ENCODE measurements around the gene PLPP1.
"Not testable (repeated sequence)": the region's sequence is repeated elsewhere in the genome, so short reads cannot be mapped to it uniquely, and the experiment has no call there.

Gene PLPP1

DNA sequence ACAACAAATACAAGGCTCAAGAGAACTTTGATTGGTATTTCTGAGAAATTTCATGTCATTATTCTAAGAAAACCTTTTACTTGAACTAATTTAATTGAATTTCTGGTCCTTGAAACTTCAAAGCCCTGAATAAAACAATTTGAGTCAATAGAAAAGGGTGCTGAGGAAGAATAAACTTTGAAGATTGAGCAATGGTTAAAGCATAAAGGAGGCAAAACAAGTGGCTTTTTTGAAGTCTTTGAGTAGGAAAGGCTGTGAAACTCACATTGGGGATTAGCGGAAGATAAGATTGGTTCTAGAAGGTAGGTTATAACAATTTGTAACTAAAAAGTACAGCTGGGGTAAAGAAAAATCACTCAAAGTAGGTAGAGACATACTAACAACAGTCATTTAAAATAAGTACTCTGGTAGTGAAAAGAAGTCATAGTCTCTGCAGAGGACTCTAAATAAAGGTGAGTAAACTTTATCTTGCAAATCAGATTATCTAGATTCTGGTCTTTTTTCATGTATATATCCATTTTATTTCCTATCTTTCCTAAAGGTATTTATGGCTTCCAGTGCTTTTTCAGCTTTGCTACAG lies 6.4 kb upstream of the PLPP1 start:
- DNase-seq, result no peak

DNA sequence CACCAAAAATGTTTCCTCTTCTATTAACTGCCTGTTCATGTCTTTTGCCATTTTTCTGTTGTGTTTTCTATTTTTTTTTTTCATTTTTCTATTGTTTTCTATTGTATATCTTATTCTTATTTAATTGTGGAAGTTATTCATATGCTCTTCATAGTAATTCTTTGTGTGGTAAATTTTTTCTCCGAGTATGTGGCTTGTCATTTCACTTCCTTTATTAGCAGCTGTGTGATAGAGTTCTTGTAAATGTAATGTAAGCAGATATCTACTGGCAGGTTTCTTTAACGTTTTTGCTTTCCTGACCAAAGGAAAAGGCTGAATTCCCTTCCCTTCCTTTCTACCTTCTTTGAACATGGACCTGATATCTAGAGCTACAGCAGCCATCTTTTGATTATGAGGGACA lies 5.8 kb upstream of the PLPP1 start:
- no peak for DNase-seq

DNA sequence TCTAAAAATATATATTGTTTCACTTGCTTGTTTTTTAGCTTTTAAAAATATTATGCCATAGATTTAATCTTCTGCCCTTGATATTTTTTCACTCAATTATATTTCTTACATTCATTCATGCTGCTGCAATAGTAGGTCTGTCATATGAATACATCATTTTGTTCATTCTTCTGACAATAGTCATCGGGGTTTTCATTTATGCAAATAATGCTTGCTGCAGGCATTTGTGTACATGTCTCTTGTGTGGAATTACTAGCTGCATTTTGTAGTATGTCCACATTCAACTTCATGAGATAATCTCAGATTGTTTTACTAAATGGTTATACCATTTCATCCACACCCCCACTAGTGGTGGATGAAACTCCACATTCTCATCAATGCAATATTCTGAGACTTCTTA lies 5.3 kb upstream of the PLPP1 start:
- DNase-seq, result no peak

DNA sequence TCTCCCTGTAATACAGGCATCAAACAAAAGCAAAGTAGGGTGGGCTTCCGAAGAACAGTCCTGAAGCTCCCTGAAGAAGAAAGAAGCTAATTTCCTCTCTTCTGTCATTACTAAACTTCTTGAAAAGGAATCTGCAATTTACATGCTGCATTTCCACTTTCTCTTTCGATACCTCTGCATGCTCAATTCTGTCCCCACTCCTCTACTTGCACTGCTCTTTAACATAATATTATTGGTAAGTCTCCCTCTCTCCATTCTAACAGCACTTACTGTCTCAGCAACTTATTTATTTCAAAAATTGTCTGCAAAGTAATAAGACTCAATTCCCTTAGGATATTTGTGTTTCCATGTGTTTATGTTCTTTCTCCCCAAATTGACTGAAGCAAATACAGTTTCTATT lies 3.9 kb upstream of the PLPP1 start:
- DNase-seq, result no peak

DNA sequence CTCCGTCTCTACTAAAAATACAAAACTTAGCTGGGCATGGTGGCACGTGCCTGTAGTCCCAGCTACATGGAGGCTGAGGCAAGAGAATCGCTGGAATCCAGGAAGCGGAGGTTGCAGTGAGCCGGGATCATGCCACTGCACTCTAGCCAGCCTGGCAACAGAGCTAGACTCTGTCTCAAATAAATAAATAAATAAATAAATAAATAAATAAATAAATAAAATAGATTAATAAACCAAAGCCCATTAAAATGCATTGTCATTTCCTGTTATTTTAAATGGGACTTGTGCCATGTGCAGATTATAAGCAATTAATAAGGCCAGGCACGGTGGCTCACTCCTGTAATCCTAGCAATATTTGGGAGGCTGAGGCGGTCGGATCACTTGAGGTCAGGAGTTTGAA lies 2.6 kb upstream of the PLPP1 start:
- not testable (repeated sequence) for DNase-seq

DNA sequence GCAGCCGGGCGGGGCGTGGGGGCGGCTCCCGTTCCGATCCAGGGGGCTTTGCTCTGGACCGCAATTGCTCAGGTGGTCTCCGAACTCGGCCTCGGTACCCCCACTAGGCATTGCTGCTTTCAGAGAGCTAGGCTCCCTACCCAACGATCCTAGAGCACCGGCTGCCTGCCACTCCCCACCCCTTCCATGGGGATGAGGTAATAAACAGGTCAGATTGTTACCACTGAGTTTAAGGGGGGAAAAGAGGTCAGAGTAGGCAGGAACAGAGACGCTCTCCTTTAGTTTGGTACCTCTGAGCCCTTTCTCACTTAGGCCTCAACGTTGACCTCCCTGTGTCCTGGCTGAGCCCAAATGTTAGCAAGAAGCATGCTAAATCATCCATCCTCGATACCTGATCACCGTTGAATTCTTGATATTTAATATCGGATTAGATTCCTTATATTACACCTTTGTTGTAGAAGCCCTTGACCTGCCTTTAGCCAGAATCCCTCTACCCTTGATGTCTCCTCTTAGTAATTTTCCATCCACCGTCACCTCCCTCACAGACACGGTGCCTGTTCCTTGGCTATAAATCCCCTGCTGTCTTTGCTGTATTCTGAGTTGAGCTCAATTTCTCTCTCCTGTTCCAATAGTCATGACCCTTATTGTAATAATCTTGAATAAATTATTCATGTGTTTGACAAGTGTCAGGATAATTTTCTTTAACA lies 588 bp upstream of the PLPP1 start:
- DNase-seq, result no peak

DNA sequence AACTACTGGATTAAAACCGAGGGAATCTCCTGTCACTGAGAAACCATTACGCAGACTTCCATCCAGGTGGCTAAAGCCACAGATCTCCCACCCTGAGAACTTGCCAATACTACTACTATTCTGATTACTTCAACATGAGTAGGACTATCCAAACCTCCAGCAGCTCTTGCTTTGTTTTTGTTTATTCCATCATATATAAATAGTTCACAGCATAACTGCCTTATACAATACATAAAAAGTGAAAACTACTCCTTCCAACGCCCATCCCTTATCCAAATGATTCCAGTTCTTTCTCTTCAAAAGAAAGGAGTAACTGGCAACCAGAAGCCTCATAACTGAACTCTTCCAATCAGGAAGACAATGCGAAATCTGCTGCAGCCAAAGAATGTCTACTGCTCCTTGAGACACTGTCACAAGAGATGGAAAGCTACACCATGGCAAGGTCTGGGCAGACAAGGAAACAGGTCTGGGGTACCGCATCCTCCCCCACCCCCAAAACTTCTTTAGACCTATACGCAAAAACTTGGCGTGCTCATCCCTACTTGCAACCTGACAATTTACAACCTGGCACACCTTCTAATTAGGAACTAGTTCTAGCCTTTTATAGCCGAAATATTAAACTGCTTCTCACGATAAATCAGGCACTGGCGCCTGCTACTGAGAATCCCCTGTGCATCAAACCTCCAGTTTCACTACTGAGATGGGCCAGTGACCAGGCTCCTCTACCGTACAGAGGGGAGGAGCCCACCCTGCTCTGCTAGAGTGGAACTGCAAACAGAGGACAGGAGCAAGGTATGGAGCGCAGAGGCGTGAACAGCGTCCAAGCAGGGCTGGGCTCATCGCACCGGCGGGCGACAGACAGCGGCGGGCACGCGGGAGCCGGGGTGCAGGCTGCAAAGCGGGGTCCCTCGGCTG lies 986 bp downstream of the PLPP1 start:
- no peak for DNase-seq

DNA sequence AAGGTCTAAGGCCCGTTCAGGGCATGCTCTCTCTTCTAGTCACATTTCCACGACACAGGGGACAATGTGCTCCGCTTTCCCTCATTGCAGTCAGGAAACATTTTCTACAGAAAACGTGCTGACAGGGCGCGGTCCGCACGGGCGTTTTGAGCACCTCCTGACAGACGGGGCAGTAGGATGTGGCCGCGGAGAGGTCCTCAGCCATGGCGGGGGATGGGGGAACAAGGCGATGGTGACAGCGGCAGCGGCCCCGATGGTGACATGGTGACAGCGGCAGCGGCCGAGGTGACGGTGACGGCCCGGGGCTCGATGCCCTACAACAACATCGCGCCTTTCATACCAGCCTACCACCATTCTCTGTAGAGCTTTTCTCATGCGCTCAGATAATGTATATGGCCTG lies 4.1 kb downstream of the PLPP1 start:
- DNase-seq, result no peak

DNA sequence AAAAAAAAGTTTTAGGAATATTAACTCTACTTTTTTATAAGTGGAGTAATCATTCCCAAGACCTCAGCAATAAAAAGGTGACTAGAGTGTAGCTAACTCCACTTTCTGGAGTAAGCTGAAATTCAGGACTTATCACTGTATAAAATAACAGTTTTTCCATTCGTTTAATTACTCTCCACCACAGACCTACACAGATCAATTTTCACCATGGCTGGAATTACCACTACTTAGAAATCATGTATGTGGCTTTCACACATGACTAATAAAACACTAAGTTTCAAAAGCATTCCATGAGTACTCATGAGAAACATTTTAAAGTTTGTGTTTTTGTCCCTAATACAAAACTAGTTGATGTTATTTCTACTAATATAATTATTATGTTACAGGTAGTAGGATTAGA lies 9.9 kb downstream of the PLPP1 start:
- DNase-seq, result no peak

DNA sequence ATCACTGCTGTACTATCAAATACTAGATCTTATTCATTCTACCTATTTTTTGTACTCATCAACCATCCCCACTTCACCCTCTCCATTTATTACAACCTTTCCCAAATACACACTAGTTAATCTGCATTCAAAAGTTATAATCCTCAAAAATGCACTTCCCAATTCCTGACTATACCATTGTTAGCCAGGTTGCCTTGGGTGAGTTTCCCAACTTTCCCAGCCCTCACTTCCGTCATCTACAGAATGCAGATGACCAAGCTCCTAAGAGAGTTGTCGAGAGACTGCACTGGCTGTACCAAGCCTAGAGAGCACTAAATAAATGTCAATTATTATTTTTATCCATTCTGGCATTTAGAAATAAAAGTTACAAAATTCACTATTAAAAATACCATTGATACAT lies 11.5 kb downstream of the PLPP1 start:
- DNase-seq, result no peak

DNA sequence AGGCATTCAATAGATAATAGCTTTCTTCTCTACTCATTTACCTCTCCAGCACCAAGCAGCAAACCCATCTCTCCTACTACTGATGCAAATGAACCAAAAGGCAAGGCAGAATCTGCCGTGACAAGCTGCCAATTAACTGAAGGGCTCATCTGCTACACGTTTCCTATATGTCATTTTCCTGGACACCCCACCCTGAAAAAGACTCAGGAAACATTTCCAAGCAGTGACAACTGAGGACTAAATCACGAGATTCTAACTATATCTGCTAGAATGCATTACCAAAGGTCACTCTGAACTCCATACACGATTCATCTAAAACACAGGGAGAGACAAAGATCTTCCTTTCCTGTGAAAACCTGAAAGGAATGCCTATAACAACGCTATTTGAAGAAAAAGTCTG lies 12.9 kb downstream of the PLPP1 start:
- no peak for DNase-seq

DNA sequence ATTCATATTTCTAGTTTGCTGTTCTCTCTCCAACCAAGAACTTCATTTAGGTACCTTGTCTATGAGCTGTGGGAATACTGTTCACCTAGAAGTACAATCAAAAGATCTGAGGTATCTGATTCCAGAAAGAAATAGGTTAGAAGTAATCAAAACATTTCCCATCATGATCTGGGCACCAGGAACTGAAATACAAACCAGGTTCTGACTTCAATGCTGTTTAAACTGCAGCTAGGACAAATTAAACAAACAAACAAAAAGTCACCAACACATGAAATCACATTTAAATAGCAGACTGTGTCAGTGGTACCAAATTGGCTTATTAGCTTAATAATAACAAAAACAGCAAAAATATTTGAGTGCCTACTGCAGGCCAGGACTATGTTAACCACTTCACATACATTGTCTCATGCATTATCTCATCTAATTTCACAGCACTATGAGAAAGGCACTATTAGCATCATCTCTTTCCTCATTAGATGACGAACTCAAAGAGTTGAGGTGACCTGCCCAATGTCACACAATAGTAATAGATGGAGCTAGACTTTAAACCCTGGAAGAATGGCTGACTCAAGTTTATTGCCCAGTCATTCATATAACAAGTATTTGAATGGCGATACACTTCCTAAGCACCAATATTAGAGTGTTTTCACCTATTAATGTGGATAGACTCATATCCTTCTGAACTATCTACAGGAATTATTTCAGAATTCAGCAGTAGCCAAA lies 14.5 kb downstream of the PLPP1 start:
- DNase-seq, result no peak

DNA sequence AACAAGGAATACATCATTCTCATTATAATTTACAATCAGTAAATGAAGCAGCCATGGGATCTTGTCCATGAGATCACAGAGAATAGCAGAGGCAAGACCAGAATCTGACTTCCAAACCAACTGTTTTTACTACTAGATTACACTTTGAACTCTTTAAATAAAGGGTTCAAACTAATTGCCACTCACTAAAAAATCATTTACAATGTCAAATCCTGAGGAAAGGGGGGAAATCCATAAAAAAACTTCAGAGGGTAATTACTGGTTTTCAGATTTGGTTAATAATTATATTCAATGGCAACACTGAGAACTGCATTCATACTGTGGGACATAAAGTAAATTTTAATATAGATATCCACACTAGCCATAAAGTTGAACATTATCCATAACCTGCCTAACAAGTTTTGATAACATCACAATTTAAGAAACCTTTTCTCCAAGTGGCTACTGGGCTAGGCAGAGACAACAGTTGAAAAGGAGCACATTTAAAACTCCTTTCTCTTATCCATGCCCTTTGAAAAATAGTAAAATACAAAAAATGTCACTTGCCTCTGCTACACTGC lies 15.9 kb downstream of the PLPP1 start:
- DNase-seq, result no peak

DNA sequence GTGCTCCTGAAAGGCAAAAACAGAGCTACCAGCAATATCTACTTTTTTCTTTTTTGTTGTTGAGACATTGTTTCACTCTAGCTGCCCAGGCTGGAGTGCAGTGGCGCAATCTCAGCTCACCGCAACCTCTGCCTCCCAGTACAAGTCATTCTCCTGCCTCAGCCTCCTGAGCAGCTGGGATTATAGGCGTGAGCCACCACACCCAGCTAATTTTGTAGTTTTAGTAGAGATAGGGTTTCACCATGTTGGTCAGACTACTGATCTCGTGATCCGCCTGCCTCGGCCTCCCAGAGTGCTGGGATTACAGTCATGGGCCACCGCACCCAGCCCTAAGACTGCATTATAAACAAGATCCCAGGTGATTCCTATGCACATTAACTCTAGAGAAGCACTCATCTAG lies 17.0 kb downstream of the PLPP1 start:
- DNase-seq, result no peak

DNA sequence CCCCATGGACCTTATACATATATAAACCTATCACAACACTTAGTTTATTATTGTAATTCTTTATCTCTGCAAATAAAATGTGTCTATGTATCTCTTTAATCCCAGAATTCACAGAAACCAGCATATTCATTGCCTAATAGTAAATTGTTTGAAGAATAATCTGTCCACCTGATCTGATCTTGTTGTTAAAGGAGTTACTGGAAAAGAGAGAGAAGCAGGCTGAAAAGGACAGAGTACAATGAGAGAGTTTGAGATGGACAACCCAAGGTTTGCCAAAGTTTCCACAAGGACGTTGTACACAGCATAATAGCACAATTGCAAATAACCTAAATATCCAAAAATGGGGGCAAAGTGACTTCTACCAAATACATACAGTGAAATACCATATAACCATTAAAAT lies 23.8 kb downstream of the PLPP1 start:
- DNase-seq, result no peak

DNA sequence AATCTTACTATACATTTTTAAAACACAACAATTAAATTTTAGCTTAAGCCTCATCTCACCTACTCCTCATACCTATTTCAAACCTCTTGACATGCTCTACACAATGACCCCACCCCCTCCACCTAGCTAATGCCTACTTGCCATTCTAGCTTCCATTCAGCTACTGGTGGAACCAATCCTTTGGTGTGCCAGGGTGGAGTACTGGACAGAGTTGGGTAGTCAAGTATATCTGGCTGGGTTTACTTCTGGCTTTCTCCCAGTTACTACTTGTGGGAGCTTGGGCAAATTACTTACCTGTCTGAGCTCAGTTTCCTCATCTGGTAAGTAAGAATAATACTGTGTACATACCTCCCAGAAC lies 24.3 kb downstream of the PLPP1 start:
- DNase-seq, result no peak

DNA sequence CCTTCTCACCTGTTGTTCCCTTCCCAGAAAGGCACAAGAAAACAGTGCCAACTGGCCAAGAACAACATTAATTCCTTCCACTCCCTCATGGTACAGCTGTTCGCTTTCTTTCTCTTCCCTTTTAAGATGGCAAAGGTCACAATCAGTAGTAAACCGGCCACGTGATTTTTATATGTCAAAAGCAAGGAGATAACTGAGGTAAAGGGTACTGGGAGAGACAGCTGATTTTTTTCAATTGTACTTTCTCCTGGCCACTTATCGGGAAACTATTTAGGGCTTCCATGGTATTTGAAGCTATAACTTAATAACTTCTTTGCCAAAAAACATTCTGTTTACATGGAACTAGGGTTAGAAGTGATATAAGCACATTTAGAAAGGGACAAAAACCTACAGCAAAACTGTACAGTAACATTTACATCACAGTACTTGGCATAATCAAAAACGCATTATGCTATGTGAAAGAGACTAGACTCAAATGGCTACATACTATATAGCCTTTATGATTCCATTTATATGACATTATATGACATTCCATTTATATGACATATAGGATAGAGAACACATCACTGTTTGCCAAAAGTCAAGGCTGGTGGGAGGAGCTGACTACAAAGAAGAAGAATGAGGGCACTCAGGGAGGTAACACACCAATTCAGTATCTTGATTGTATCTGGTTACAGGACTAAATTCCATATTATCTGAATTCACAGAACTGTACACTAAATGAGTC lies 24.8 kb downstream of the PLPP1 start:
- no peak for DNase-seq

DNA sequence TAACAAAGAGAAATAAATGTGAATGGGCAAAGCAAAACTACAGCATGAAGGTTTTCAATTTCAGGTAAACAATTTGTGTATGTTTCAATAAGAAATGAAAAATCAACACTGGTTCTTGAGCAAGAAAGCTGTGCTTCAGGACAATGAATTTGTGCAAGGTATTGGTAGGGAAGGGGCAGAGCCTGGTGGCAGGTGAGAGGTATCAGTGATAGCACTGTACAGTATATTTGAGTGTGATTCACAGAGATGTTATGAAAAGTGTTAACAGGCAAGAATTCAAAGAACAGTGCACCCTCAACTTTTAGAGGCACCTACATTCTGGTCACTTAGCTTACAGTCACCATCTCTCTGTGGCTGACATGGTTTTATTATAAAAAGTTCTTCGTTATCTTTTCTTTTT lies 25.7 kb downstream of the PLPP1 start:
- DNase-seq, result no peak

DNA sequence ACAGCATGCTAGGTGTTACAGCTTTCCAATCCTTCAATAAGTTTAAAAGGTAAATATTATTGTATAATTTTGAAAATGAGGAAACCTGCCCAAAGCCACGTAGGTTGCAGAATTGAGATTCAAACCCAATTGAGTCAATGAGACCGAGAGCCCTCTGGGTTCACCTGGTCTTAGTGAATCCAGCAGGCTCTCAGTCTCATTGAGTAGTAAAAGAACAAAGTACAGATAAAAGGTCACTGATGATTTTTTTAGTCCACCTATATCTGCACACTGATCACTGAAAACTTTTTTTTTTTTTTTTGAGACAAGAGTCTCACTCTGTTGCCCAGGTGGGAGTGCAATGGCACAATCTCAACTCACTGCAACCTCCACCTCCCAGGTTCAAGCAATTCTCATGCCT lies 27.2 kb downstream of the PLPP1 start:
- DNase-seq, result no peak

DNA sequence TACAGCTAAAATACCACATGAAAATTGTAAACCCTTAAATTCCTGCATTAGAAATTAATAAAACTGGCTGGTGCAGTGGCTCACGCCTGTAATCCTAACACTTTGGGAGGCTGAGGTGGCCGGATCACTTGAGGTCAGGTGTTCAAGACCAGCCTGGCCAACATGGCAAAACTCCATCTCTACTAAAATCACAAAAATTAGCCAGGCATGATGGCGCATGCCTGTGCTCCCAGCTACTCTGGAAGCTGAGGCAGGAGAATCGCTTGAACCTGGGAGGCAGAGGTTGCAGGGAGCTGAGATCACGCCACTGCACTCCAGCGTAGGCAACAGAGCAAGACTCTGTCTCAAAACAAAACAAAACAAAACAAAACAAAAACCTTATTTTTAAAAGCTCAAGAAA lies 29.1 kb downstream of the PLPP1 start:
- not testable (repeated sequence) for DNase-seq

DNA sequence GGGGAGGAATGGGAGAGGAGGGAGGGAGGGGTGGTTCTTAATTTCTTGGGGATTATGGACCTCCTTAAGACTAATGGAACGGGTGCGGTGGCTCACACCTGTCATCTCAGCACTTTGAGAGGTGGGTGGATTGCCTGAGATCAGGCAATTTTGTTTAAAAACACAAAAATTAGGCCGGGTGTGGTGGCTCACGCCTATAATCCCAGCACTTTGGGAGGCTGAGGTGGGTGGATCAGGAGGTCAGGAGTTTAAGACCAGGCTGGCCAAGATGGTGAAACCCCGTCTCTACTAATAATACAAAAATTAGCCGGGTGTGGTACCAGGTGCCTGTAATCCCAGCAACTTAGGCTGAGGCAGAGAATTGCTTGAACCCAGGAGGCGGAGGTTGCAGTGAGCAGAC lies 30.8 kb downstream of the PLPP1 start:
- DNase-seq, result not testable (repeated sequence)

DNA sequence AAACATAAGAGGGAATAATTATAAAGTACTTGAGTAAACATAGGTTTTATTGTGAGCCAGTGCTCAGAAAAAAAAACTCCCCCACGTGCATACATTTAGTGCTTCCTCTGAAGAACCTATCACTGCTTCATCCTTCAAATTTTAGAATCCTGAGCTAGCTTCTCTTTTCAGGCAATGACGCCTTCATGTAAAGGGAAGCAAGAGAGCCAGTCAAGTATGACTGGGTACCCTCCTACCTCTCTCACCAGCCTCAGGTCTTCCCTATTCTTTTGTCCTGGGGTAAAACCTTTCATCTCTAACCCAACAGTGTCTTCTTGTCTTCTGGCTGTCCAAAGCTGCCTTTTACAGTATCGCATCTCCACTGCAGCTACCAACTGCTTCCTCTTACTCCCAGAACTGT lies 32.0 kb downstream of the PLPP1 start:
- no peak for DNase-seq

DNA sequence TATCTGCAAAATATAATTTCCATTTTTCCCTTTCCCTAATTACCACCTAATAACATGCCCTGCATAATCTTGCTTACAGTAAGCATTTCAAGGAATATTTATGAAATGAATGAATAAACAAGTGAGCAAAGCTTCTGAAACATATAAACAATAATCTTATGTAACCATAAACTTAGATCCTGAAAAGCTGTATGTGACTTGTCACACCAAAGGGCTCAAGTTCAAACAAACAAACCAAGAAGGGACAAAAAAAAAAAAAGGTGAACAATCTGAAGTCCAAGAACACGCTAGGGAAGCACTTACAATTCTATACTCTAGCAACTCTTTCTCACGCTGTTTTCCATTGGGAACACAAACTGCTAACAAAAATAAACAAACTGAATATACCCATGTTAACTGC lies 36.3 kb downstream of the PLPP1 start:
- no peak for DNase-seq
